MM.1S (cell line): ENCODE measurements around the gene C1orf210.
A peak's percentile ranks its signal among the peaks of the same experiment; 100 is the strongest.

Experiments
- DNase-seq: peaks from one replicate; pipeline ENCODE4 v3.0.0-alpha.2; 2015
- H2AFZ ChIP-seq: fragments of 300-600 bp; sonication (generic); 2 replicates; pipeline ENCODE4 v1.6.0; 2016; ENCODE audit warnings: antibody characterized with exemption, low read length
- H3F3A ChIP-seq: fragments of 300-600 bp; sonication (generic); 2 replicates; pipeline ENCODE4 v1.6.1; 2016; ENCODE audit warnings: mild to moderate bottlenecking, antibody characterized with exemption, low read length, moderate library complexity, mixed read lengths; ENCODE audit not compliant: insufficient read depth
- H3K27ac ChIP-seq: fragments of 300-600 bp; sonication (generic); 2 replicates; pipeline ENCODE4 v1.5.1; 2016; ENCODE audit warnings: mild to moderate bottlenecking, low read length
- H3K27me3 ChIP-seq: fragments of 300-600 bp; sonication (generic); replicated peaks from 2 replicates; pipeline ENCODE4 v1.6.0; 2016; ENCODE audit warnings: low read length; ENCODE audit not compliant: insufficient read depth
- H3K36me3 ChIP-seq: fragments of 300-600 bp; sonication (generic); replicated peaks from 2 replicates; pipeline ENCODE4 v1.6.1; 2016; ENCODE audit warnings: mild to moderate bottlenecking, low read length, mixed read lengths; ENCODE audit not compliant: insufficient read depth
- H3K4me1 ChIP-seq: fragments of 300-600 bp; sonication (generic); 2 replicates; pipeline ENCODE4 v1.6.1; 2016; ENCODE audit warnings: low read length, mixed read lengths
- H3K4me2 ChIP-seq: fragments of 300-600 bp; sonication (generic); 2 replicates; pipeline ENCODE4 v1.6.0; 2016; ENCODE audit warnings: low read depth, low read length
- H3K4me3 ChIP-seq: fragments of 300-600 bp; sonication (generic); 2 replicates; pipeline ENCODE4 v1.5.1; 2016; ENCODE audit warnings: low read length, mixed read lengths
- H3K79me2 ChIP-seq: fragments of 300-600 bp; sonication (generic); 2 replicates; pipeline ENCODE4 v1.6.1; 2016; ENCODE audit warnings: mixed run types, low read length, mixed read lengths
- H3K9ac ChIP-seq: fragments of 300-600 bp; sonication (generic); 2 replicates; pipeline ENCODE4 v1.6.1; 2016; ENCODE audit warnings: low read length, mixed read lengths
- H3K9me2 ChIP-seq: fragments of 300-600 bp; sonication (generic); replicated peaks from 2 replicates; pipeline ENCODE4 v1.6.1; 2016; ENCODE audit warnings: mild to moderate bottlenecking, low read length, mixed read lengths; ENCODE audit not compliant: insufficient read depth
- H3K9me3 ChIP-seq: fragments of 300-600 bp; sonication (generic); replicated peaks from 2 replicates; pipeline ENCODE4 v1.6.1; 2016; ENCODE audit warnings: mild to moderate bottlenecking, low read length, mixed read lengths; ENCODE audit not compliant: insufficient read depth
- H4K20me1 ChIP-seq: fragments of 300-600 bp; sonication (generic); 2 replicates; pipeline ENCODE4 v1.6.1; 2016; ENCODE audit warnings: mild to moderate bottlenecking, low read length, moderate library complexity, mixed read lengths; ENCODE audit not compliant: insufficient read depth
- CTCF ChIP-seq: fragments of 300-600 bp; sonication (generic); IDR thresholded peaks from 2 replicates; pipeline ENCODE4 v1.5.1; 2016; ENCODE audit warnings: antibody characterized with exemption, low read length, mixed read lengths
- EZH2 ChIP-seq: fragments of 300-600 bp; sonication (generic); optimal IDR thresholded peaks from 2 replicates; pipeline ENCODE3; 2017; ENCODE audit warnings: low read depth, mild to moderate bottlenecking, antibody characterized with exemption, low read length, mixed read lengths
- EZH2phosphoT487 ChIP-seq: fragments of 300-600 bp; sonication (generic); IDR thresholded peaks from 2 replicates; pipeline ENCODE4 v1.6.1; 2018; ENCODE audit warnings: antibody characterized with exemption, low read length

Gene C1orf210

DNA sequence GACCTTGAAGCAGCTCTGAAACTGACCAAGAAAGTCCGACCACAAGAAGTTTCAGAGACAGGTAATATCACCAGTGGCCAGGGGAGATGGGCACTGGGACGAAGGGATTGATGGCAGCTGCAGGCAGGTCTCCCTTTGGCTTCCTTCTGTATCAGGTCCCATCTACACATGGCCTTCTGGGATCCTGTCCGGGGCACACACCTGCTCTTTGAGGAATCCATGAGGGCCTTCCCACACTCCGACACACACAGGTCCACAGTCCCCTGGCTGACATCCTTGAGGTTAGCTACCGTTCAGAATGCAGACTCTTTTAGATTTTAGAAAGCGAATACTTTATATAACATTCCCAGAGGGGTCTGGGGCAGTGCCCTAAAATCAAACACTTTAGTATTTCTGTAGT lies 42.1 kb downstream of the C1orf210 start:
- H2AFZ ChIP-seq: no peak overlapping the region
- H3K9me3 ChIP-seq: no peaks in the 10 kb centered on the region

GRCh38 chr1:43241413-43241836 lies 44.0 kb downstream of the C1orf210 start:
- Histone ChIP-seq H3K27ac (no peak overlapping the region), H4K20me1 (no peaks in the 10 kb centered on the region), H3K9me2 (no peaks in the 10 kb centered on the region)

More for the DNA sequence above, 42.1 kb downstream of the C1orf210 start:
- no peaks in the 10 kb centered on the region for H3K36me3 ChIP-seq
- no peaks in the 10 kb centered on the region for H3K79me2 ChIP-seq
- H3K9me2 ChIP-seq: no peaks in the 10 kb centered on the region
- peaks cover 7% of the 10 kb centered on the region; the same call in 1 of the 2 replicates for H3F3A ChIP-seq
- DNase-seq: no peak
- TF ChIP-seq EZH2phosphoT487 (no peak), EZH2 (no peak), CTCF (no peak)
- no peak overlapping the region for H3K27ac ChIP-seq
- H4K20me1 ChIP-seq: no peaks in the 10 kb centered on the region
- H3K9ac ChIP-seq: no peak overlapping the region
- no peaks in the 10 kb centered on the region for H3K27me3 ChIP-seq
- peaks cover 12% of the 10 kb centered on the region for H3K4me1 ChIP-seq
- H3K4me3 ChIP-seq: no peak overlapping the region
- H3K4me2 ChIP-seq: no peak overlapping the region

DNA sequence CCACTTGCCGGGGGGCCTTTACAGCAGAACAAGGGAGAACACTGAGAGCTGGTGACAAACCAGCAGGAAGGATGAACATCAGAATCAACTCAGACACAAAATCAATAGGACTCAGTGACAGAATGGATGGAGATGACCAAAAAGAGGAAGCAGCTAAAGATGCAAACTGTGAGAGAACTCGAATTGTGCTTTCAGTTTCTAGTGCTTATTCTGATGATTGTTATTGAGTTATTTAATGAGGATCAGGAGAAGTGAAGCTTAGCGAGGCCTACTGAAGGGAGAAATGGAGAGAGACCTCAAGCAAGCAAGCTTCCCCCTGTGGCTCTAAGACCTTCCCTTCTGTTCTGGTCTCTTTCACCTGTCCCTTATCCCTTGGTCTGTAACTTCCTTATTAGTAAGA lies 45.9 kb downstream of the C1orf210 start:
- TF ChIP-seq EZH2phosphoT487: no peak
- TF ChIP-seq EZH2: no peak
- TF ChIP-seq CTCF: no peak
- Histone ChIP-seq H3K4me3 (no peak overlapping the region), H3K27me3 (no peaks in the 10 kb centered on the region), H3K9ac (no peak overlapping the region), H3K4me1 (peaks cover 12% of the 10 kb centered on the region), H4K20me1 (no peaks in the 10 kb centered on the region), H3K9me3 (no peaks in the 10 kb centered on the region), H3F3A (peaks cover 7% of the 10 kb centered on the region; the same call in 1 of the 2 replicates), H3K4me2 (peak overlapping the region; percentile 58; the same call in 1 of the 2 replicates), H3K36me3 (no peaks in the 10 kb centered on the region), H2AFZ (peak overlapping the region; percentile 50), H3K79me2 (no peaks in the 10 kb centered on the region), H3K9me2 (no peaks in the 10 kb centered on the region), H3K27ac (peak overlapping the region; percentile 46; the same call in 1 of the 2 replicates)
- peak; percentile 63 for DNase-seq

More at GRCh38 chr1:43241413-43241836, 44.0 kb downstream of the C1orf210 start:
- no peak for DNase-seq
- Histone ChIP-seq H3K9ac (no peak overlapping the region), H3K9me3 (no peaks in the 10 kb centered on the region), H3K27me3 (no peaks in the 10 kb centered on the region), H3K4me2 (no peak overlapping the region), H3K36me3 (no peaks in the 10 kb centered on the region), H3K79me2 (no peaks in the 10 kb centered on the region), H3F3A (peaks cover 7% of the 10 kb centered on the region; the same call in 1 of the 2 replicates), H3K4me3 (no peak overlapping the region), H3K4me1 (peaks cover 12% of the 10 kb centered on the region), H2AFZ (no peak overlapping the region)
- TF ChIP-seq CTCF (no peak), EZH2phosphoT487 (no peak), EZH2 (no peak)
